Colonic mucosa (tissue), 4 donors: ENCODE measurements around the gene NCAM1. TPM values are rescaled to one million over a fixed set of nuclear protein-coding genes. Genes with fewer than 3 reads are reported as not detected.

ENCODE experiments used
- DNase-seq: peaks from one replicate; pipeline ENCODE4 v3.0.0-alpha.2; 2020
- H3K27ac ChIP-seq: fragments of 200-600 bp; one replicate; pipeline ENCODE4 v1.8.0; 2021
- H3K27me3 ChIP-seq: fragments of 200-600 bp; one replicate; pipeline ENCODE4 v1.8.0; 2021
- H3K36me3 ChIP-seq: fragments of 200-600 bp; one replicate; pipeline ENCODE4 v1.8.0; 2021
- H3K4me1 ChIP-seq: fragments of 200-600 bp; one replicate; pipeline ENCODE4 v1.8.0; 2021; ENCODE audit warnings: mild to moderate bottlenecking
- H3K4me3 ChIP-seq: fragments of 200-600 bp; one replicate; pipeline ENCODE4 v1.8.0; 2021
- H3K9ac ChIP-seq, 2 donors: one replicate each; pipeline ENCODE4 v1.7.0; 2013; ENCODE audit warnings: control low read depth in 2 of 2, low read depth in 2 of 2, low read length in 2 of 2
- H3K9me3 ChIP-seq: fragments of 200-600 bp; one replicate; pipeline ENCODE4 v1.8.0; 2021
- intact Hi-C: fragments of 100-400 bp; cut with DNase I; formaldehyde crosslinking; loops from one replicate; pipeline ENCODE4 v1.14.1; 2022
- total RNA-seq, 2 donors: library from RNA; stranded (reverse); fragmentation: NEBNext Ultra II Directional in 1 of 2; extraction: Animal tissue kit (Norgen Biotek cat#: 25700) in 1 of 2; gene quantifications; one replicate each; pipeline ENCODE4 v1.2.1, GENCODE V29; 2021
- TF ChIP-seq, protein P1 (sequence below): fragments of 200-600 bp; IDR thresholded peaks from one replicate; pipeline ENCODE4 v1.8.0; 2022; ENCODE audit warnings: antibody characterized with exemption, mild to moderate bottlenecking
- donor health status: healthy.
- donor health status: DM: no; HTN: no; CAD: no.
- donor health status: DM: no; HTN: no; CAD: no.

NCAM1 gene
- total RNA-seq, 2 donors from 2014 or later, result 2.3 to 10.7 TPM

DNA sequence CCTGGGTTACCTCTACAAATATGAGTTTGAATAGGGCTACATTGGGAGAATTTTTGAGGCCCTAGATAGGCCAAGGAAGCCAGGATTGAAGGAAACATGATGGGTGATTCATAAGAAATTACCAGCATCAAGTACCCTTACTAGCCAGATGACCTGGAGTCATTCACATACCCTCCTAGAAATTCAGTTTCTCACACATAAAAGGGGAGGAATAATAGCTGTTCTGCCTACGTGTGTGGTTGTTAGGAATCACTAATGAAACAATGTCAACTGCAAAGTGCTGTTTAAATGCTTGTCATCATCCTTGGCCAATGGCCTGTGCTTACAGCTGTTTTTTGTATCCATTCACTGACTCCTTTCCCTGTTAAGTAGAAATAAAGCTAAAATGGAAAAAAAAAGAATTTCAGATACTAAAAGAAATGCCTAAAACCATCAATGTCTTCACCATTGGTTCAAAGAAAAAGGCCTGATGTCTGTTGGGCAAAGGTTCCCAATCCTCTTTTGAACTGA is 114.4 kb downstream of the NCAM1 start:
- H3K27ac ChIP-seq, result no peak overlapping the region
- no peaks in the 10 kb centered on the region for H3K36me3 ChIP-seq
- intact Hi-C loops, result no loop called here
- H3K4me3 ChIP-seq, result no peak overlapping the region
- H3K4me1 ChIP-seq, result no peaks in the 10 kb centered on the region
- H3K27me3 ChIP-seq, result no peaks in the 10 kb centered on the region
- no peaks in the 10 kb centered on the region for H3K9me3 ChIP-seq
- TF ChIP-seq, protein P1, sequence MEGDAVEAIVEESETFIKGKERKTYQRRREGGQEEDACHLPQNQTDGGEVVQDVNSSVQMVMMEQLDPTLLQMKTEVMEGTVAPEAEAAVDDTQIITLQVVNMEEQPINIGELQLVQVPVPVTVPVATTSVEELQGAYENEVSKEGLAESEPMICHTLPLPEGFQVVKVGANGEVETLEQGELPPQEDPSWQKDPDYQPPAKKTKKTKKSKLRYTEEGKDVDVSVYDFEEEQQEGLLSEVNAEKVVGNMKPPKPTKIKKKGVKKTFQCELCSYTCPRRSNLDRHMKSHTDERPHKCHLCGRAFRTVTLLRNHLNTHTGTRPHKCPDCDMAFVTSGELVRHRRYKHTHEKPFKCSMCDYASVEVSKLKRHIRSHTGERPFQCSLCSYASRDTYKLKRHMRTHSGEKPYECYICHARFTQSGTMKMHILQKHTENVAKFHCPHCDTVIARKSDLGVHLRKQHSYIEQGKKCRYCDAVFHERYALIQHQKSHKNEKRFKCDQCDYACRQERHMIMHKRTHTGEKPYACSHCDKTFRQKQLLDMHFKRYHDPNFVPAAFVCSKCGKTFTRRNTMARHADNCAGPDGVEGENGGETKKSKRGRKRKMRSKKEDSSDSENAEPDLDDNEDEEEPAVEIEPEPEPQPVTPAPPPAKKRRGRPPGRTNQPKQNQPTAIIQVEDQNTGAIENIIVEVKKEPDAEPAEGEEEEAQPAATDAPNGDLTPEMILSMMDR, result no peak
- DNase-seq, result no peak
- H3K9ac ChIP-seq, result no peak overlapping the region

DNA sequence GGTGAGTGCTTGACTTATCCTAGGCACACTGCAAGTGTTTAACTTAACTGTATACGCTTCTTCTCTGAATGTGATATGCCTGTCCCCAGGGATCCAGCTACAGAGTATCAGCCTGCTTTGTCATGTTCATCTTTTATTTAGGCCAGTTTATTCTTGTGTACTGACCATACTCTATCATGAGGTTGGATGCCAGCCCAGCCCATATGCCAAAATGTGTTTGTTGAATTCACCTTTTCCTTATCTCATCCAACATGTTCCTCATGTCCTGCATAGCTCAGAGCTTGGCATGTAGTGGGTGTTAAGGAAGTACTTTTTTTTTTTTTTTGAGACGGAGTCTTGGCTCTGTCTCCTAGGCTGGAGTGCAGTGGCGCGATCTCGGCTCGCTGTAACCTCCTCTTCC is 116.2 kb downstream of the NCAM1 start:
- intact Hi-C loops, result no loop called here
- TF ChIP-seq, protein P1, result no peak

DNA sequence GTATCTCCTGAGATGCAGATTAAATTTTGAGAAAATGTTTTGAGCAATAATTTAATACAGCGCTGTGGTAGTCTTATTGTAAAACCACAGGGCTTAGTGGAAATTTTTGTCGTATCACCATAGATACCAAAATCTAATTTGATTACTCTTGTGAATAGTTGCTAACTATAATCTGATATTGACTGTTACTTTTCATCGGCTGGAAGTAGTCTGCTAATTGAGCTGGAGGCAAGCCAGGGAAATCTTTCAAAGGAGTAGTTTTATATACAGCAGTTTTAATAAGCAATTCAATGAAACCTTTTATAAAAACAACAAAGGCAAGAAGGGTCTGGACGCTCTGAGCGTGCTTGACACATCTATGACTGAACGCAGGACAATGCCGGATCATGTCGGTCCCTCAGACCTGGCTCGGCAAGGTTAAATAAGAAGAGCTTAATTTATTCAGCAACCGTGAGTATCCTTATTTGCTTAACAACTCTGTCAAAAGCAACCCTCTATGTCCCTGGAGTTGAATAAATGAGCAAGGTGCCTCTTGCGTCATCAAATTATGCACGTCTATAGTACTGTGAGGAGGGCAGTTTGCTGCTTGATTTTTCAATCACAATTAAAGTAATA is 121.2 kb downstream of the NCAM1 start:
- H3K9ac ChIP-seq, result no peak overlapping the region
- no peaks in the 10 kb centered on the region for H3K9me3 ChIP-seq
- TF ChIP-seq, protein P1, result no peak

More for the DNA sequence above, 116.2 kb downstream of the NCAM1 start:
- no peaks in the 10 kb centered on the region for H3K9me3 ChIP-seq
- no peak for DNase-seq
- H3K4me3 ChIP-seq, result no peak overlapping the region
- H3K4me1 ChIP-seq, result no peaks in the 10 kb centered on the region
- H3K27me3 ChIP-seq, result no peaks in the 10 kb centered on the region
- no peaks in the 10 kb centered on the region for H3K36me3 ChIP-seq
- H3K27ac ChIP-seq, result no peak overlapping the region
- H3K9ac ChIP-seq, result no peak overlapping the region

DNA sequence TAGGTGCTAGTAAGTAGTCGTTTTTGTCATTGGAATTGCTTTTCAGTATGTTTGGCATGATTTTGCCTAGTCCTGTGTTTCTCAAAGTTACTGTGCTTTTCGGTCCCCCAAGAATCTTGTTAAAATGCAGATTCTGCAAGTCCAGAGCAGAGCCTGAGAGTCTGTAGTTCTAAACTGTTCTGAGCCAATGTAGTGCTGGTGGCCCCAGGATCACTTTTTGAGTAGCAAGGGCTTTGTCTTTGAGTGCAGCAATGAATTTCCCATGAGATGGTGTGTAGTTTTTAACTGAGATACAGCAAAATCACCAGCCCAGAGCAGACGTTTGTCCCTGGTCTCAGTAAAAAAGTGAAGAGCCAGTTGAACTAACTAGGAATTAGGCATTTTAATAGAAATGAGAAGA is 122.4 kb downstream of the NCAM1 start:
- H3K27me3 ChIP-seq, result no peaks in the 10 kb centered on the region

More for the DNA sequence above, 121.2 kb downstream of the NCAM1 start:
- no peak for DNase-seq
- intact Hi-C loops, result no loop called here
- H3K27me3 ChIP-seq, result no peaks in the 10 kb centered on the region
- no peaks in the 10 kb centered on the region for H3K36me3 ChIP-seq
- H3K4me3 ChIP-seq, result no peak overlapping the region
- no peak overlapping the region for H3K27ac ChIP-seq
- H3K4me1 ChIP-seq, result no peaks in the 10 kb centered on the region

DNA sequence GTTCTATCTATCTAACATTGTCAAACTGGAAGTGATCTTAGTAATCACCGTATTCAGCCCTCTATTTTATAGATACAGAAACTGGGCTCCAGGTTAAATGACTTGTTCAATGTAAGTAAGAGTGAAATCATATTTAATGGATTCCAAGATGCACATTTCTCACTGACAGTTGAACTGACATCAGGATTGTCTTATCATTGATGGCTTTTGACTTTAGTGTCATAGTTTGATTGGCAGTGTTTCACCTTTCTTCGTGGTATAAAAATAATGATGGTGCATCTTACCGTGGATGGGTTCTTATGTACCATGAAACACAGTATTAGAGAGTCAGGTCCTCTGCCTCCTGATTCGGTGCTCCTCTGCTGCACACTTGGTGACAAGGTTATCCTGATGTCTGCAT is 123.1 kb downstream of the NCAM1 start:
- H3K27ac ChIP-seq, result no peak overlapping the region
- no peaks in the 10 kb centered on the region for H3K4me1 ChIP-seq
- H3K27me3 ChIP-seq, result no peaks in the 10 kb centered on the region
- intact Hi-C loops, result no loop called here
- H3K9ac ChIP-seq, result no peak overlapping the region
- TF ChIP-seq, protein P1, result no peak
- no peak for DNase-seq
- no peaks in the 10 kb centered on the region for H3K36me3 ChIP-seq
- H3K4me3 ChIP-seq, result no peak overlapping the region
- no peaks in the 10 kb centered on the region for H3K9me3 ChIP-seq

More for the DNA sequence above, 122.4 kb downstream of the NCAM1 start:
- no peak overlapping the region for H3K27ac ChIP-seq
- H3K9ac ChIP-seq, result no peak overlapping the region
- H3K36me3 ChIP-seq, result no peaks in the 10 kb centered on the region
- no peak for DNase-seq
- TF ChIP-seq, protein P1, result no peak
- no peak overlapping the region for H3K4me3 ChIP-seq
- no peaks in the 10 kb centered on the region for H3K9me3 ChIP-seq
- H3K4me1 ChIP-seq, result no peaks in the 10 kb centered on the region
- intact Hi-C loops, result no loop called here
